Activated T-cell treated with anti-CD3 and anti-CD28 coated beads, Interleukin-2, amount 50 U/mL, for 24 hours (primary cell): ENCODE measurements around the gene MAD1L1.

Experiments
- DNase-seq: peaks from one replicate; pipeline ENCODE4 v3.0.0-alpha.2; 2020
- H3K27ac Mint-ChIP-seq: 2 replicates; pipeline ENCODE4 v1.8.0; 2020; ENCODE audit warnings: mild to moderate bottlenecking, mixed read lengths
- H3K27me3 Mint-ChIP-seq: 2 replicates; pipeline ENCODE4 v1.8.0; 2020; ENCODE audit warnings: mixed read lengths
- H3K36me3 Mint-ChIP-seq: 2 replicates; pipeline ENCODE4 v1.8.0; 2020; ENCODE audit warnings: low read depth, mixed read lengths
- H3K4me1 Mint-ChIP-seq: 2 replicates; pipeline ENCODE4 v1.8.0; 2020; ENCODE audit warnings: low read depth, mixed read lengths
- H3K4me3 Mint-ChIP-seq: 2 replicates; pipeline ENCODE4 v1.8.0; 2020; ENCODE audit warnings: mild to moderate bottlenecking, moderate library complexity, mixed read lengths
- H3K9me3 Mint-ChIP-seq: 2 replicates; pipeline ENCODE4 v1.8.0; 2020; ENCODE audit warnings: mixed read lengths

The MAD1L1 gene

DNA sequence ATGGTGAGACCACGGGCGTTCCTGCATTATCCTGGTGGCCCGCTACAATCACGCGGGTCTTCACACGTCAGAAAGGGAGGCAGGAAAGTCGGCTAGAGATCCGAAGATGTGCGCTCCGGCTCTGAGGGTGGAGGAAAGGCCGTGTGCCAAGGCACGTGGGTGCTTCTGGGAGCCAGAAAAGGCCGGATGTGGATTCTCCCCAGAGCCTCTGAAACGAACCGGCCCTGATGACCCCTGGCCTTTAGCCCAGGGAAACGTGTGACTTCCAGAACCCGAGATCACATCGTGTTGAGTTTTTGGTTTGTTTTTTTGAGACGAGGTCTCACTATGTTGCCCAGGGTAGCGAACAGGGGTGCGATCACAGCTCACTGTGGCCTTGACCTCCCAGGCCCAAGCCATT, 318.4 kb downstream of the MAD1L1 start:
- Mint-ChIP-seq H3K27ac (no peak overlapping the region), H3K9me3 (no peaks in the 10 kb centered on the region), H3K4me3 (no peak overlapping the region), H3K4me1 (peaks cover 19% of the 10 kb centered on the region), H3K36me3 (peaks cover 12% of the 10 kb centered on the region), H3K27me3 (no peaks in the 10 kb centered on the region)
- DNase-seq: no peak

DNA sequence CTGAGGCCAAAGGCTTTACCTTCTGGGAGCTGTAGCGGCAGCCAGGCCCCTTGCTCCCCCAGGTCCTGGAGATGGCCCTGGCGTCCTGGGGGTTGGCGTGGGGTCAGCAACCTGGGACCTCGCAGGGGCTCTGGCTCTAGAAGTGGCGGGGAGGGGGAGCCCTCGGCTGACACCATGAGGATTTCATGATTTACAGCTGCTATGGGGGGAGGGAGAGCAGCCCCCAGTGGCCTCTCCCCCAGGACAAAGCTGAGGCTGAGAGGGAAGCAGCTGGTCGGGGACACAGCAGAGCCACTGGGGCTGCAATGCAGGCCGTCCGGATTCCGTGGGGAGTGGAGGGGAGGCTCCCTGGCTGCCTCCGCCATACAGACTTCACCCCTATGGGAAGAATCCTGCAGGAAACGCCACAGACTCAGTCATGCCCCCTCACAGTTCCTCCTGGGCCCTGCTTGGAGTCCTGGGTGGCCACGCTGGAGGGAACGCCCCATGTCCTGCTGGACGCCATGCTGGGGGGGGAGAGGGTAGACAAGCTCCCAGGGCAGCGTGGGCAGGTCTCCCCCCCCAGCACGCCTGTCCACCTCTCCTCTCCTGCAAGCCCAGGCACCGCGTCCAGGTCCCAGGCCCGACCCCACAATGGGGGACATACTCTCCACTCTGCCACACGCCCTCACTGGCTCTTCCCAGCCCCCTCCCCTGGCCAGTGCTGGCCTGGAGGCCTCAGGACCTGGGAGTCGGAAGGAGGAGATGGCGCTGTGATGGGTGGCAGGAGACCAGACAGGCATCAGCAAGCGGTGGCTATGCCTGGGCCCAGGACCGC, 319.1 kb downstream of the MAD1L1 start:
- H3K27me3 Mint-ChIP-seq: no peaks in the 10 kb centered on the region
- no peaks in the 10 kb centered on the region for H3K9me3 Mint-ChIP-seq
- peaks cover 16% of the 10 kb centered on the region for H3K36me3 Mint-ChIP-seq
- no peak overlapping the region for H3K27ac Mint-ChIP-seq
- H3K4me3 Mint-ChIP-seq: no peak overlapping the region
- peaks cover 13% of the 10 kb centered on the region for H3K4me1 Mint-ChIP-seq
- no peak for DNase-seq

DNA sequence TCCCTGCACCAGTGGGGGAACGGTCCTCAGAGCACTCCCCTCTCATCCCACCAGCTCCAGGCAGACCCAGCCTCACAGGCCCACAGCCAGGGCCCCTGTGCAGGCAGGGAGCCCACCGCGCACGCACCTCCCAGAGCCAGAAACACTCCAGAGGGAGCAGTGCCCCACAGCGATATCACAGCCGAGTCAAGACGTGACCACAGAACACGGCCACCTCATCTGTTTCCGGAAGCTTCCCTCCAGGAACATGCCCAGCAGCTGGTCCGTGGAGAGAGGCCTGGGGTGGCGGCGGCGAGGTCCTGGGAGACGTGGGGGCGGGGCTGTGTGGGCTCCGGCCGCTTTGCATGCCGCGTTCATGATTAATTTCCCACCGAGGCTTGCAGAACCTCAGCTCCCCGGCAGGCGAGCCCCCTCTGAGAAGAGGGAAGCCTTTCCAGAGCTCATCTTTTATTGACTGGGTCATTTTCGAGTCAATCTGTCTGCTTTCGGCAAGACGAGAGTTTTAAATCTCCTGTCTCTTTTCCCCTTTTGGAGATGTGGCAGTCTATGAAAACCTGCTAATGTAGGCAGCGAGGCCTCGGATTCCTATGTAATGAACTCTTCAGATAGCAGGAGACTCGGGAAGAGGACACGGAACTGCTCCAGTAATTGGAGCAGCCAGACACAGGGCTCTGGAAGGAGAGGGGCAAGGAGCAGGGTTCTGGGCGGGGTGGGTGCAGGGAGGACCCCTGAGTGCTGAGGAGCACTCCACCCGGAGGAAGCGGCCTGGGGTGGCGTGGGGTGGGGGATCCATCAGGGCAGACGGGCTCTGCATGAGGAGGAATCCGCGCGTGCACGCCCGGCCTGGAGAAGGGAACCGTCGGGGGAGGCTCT, 319.9 kb downstream of the MAD1L1 start:
- Mint-ChIP-seq H3K27me3 (no peaks in the 10 kb centered on the region), H3K4me3 (no peak overlapping the region), H3K27ac (no peak overlapping the region), H3K4me1 (peaks cover 15% of the 10 kb centered on the region), H3K9me3 (no peaks in the 10 kb centered on the region), H3K36me3 (peaks cover 22% of the 10 kb centered on the region)
- no peak for DNase-seq

DNA sequence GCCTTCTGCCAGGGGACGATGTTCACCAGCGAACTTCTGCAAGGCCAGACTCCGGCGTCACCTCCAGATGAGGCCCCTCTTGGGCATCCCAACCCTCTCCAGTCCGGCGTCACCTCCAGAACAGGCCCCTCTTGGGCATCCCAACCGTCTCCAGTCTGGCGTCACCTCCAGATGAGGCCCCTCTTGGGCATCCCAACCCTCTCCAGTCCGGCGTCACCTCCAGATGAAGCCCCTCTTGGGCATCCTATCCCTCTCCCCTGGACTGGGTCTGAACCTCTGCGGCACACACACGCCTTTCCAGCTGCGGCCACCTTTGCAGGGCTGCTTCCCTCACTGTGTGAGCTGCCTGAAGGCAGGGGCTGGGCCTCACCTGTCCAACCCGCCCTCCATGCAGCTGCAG, 321.2 kb downstream of the MAD1L1 start:
- no peak for DNase-seq
- H3K27ac Mint-ChIP-seq: no peak overlapping the region
- H3K27me3 Mint-ChIP-seq: no peaks in the 10 kb centered on the region
- H3K4me1 Mint-ChIP-seq: peaks cover 10% of the 10 kb centered on the region
- H3K36me3 Mint-ChIP-seq: peaks cover 22% of the 10 kb centered on the region
- no peak overlapping the region for H3K4me3 Mint-ChIP-seq
- no peaks in the 10 kb centered on the region for H3K9me3 Mint-ChIP-seq

- peaks cover 10% of the 10 kb centered on the region for H3K4me1 Mint-ChIP-seq
- H3K27ac Mint-ChIP-seq: peak overlapping the region; percentile 61
- H3K9me3 Mint-ChIP-seq: no peaks in the 10 kb centered on the region
- peaks cover 25% of the 10 kb centered on the region for H3K36me3 Mint-ChIP-seq
- no peak for DNase-seq
- H3K27me3 Mint-ChIP-seq: no peaks in the 10 kb centered on the region
- H3K4me3 Mint-ChIP-seq: no peak overlapping the region
These were observed 321.9 kb downstream of the MAD1L1 start for GRCh38 chr7:1910827-1911226.

GRCh38 chr7:1910081-1910685, 322.6 kb downstream of the MAD1L1 start:
- no peaks in the 10 kb centered on the region for H3K27me3 Mint-ChIP-seq
- no peak for DNase-seq
- peaks cover 10% of the 10 kb centered on the region for H3K4me1 Mint-ChIP-seq
- H3K9me3 Mint-ChIP-seq: no peaks in the 10 kb centered on the region
- H3K27ac Mint-ChIP-seq: no peak overlapping the region
- peaks cover 25% of the 10 kb centered on the region for H3K36me3 Mint-ChIP-seq
- H3K4me3 Mint-ChIP-seq: no peak overlapping the region

- no peak overlapping the region for H3K4me3 Mint-ChIP-seq
- no peaks in the 10 kb centered on the region for H3K9me3 Mint-ChIP-seq
- peaks cover 10% of the 10 kb centered on the region for H3K4me1 Mint-ChIP-seq
These were observed 323.3 kb downstream of the MAD1L1 start for GRCh38 chr7:1909476-1909875.

DNA sequence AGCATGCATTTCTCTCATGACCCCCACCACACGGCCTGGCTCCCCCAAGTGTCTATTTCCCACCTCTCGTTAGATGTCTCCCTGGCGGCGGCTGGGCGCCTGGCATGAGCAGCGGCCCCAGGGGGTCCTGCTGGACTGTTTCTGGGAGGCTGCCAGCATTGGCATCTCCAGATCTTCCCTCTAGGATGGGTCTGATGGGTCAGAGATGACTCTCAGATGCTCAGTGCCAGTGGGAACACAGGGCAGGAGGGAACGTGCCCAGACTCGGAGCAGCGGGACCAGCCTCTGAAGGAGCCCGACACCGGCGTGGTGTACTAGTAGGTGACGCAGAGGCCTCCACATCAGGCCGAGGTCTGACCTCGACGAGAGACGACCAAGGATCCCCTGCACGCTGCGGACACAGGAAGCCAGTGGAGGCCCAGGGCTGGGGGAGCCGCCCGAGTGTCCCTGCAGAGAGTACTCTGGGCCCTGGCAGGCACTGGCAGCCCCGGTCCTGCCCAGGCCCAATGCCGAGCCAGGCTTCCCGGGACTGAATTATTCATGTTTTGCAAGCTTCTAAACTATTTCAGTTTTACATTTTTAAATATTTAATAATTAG, 323.8 kb downstream of the MAD1L1 start:
- H3K27me3 Mint-ChIP-seq: no peaks in the 10 kb centered on the region
- peaks cover 19% of the 10 kb centered on the region for H3K36me3 Mint-ChIP-seq
- peaks cover 10% of the 10 kb centered on the region for H3K4me1 Mint-ChIP-seq
- H3K27ac Mint-ChIP-seq: no peak overlapping the region
- no peak for DNase-seq
- no peak overlapping the region for H3K4me3 Mint-ChIP-seq
- H3K9me3 Mint-ChIP-seq: no peaks in the 10 kb centered on the region

More at GRCh38 chr7:1909476-1909875, 323.3 kb downstream of the MAD1L1 start:
- no peak overlapping the region for H3K27ac Mint-ChIP-seq
- no peak for DNase-seq
- H3K27me3 Mint-ChIP-seq: no peaks in the 10 kb centered on the region
- H3K36me3 Mint-ChIP-seq: peaks cover 25% of the 10 kb centered on the region

DNA sequence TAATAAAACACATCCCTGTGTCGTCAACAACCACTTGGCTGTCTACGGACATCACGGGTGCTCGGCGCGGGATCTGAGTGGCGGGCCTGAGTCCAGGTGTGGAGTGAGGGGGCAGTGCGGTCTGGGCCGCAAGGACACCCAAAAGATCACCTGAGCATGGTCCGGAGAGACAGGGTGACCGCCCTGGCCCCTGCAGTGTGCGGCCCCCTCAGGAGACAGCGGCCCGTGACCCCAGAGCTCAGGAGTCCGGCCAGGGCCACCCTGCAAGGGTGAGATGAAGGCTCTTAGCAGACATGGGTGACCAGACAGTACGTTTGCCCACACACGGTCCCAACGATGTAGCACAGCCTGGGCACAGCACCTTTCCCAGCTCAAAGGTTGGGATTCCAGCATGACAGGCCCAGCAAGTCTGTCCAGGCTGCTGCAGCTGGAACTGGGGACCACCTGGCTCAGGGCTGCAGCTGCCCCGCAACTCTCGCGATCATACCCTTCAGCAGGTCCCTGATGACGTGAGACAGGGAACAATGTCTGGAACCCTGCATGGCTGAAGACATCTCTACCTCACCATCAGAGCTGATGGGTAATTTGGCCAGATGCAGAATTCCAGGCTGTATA, 324.9 kb downstream of the MAD1L1 start:
- Mint-ChIP-seq H3K36me3 (peaks cover 16% of the 10 kb centered on the region), H3K4me1 (peaks cover 9% of the 10 kb centered on the region), H3K9me3 (no peaks in the 10 kb centered on the region), H3K27me3 (no peaks in the 10 kb centered on the region), H3K27ac (peak overlapping the region; percentile 14), H3K4me3 (no peak overlapping the region)
- DNase-seq: no peak

DNA sequence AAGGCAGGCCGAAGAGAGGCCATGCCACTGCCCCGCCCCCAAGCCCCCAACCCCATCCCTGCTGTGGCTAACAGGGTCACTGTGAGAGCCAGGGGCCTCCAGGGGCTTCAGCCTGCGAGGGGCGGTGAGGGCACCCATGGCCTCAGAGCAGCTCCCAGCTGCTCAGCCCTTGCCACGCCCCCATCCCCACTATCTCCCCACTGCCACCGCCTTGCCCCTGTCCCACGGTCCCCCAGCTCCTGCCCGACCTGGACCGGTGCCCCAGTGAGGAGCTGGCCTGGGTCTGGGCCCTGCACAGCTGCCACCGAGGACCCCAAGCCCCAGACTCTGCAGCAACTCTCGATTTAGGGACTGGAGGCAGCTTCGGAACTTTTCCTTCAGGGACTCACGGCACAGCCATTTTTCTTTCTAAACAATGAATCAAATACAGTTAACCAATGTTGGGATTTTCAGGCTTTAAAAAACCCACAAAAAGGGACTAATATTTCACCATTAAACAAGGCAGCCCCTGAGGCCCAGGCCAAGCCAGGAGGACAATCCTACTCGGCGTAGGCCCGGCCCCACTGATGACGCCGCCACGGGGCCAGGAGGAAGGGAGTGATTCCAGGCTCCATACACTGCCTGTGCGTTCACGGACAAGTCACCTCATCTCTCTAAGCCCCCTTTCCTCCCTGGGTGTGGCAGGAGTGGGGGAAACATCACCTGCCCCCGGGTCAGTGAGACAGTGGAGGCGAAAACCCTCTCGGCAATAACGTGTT, 325.6 kb downstream of the MAD1L1 start:
- Mint-ChIP-seq H3K9me3 (no peaks in the 10 kb centered on the region), H3K27me3 (no peaks in the 10 kb centered on the region), H3K4me3 (no peak overlapping the region), H3K4me1 (peaks cover 8% of the 10 kb centered on the region), H3K36me3 (peaks cover 15% of the 10 kb centered on the region), H3K27ac (peak overlapping the region; percentile 20)
- DNase-seq: no peak

DNA sequence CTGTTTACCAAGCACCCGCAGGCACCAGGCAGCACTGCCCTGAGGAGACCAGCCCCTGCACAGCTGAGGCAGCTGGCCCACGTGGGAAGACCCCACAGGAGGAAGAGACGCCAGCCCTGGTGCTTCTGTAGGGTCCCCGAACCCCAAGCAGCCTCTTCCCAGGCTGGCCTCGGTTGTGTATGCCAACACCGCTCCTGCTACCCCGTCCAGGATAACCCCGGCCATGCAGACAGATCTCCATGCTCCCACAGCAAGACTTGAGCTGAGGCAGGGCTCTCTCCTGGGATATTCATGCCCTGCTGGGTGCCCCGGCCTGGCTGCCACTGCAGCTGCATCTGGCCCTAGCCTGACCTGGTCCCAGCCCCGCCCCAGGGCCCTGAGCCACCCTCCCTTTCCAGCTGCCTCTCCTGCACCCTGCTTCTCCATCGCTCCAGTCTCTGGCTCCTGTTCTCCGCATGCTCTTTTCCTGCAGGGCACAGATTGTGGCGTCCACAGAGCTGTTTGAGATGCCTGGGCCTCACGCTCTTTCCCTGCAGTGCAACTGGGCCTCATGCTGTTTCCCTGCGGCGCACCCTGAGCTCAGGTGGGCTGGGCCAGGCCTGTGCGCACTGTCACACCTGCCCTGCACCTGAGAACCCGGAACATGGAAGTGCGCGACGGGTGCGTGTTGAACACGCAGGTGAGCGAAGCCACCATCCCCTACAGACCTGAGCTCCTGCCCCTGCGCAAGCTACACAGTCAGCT, 326.5 kb downstream of the MAD1L1 start:
- Mint-ChIP-seq H3K9me3 (no peaks in the 10 kb centered on the region), H3K4me1 (peaks cover 5% of the 10 kb centered on the region), H3K36me3 (peaks cover 15% of the 10 kb centered on the region), H3K27me3 (no peaks in the 10 kb centered on the region), H3K4me3 (no peak overlapping the region), H3K27ac (no peak overlapping the region)
- no peak for DNase-seq

GRCh38 chr7:1902231-1902855, 330.4 kb downstream of the MAD1L1 start:
- H3K4me3 Mint-ChIP-seq: no peak overlapping the region
- H3K36me3 Mint-ChIP-seq: peaks cover 12% of the 10 kb centered on the region
- no peaks in the 10 kb centered on the region for H3K9me3 Mint-ChIP-seq
- no peak for DNase-seq
- H3K4me1 Mint-ChIP-seq: peaks cover 3% of the 10 kb centered on the region
- H3K27ac Mint-ChIP-seq: no peak overlapping the region
- no peaks in the 10 kb centered on the region for H3K27me3 Mint-ChIP-seq
